LNCaP clone FGC (cell line): ENCODE results near the gene SUCO.
A peak's percentile ranks its signal among the peaks of the same experiment; 100 is the strongest.

Experiments used
- DNase-seq: peaks from one replicate; pipeline ENCODE4 v3.0.0-alpha.2; 2011; ENCODE audit warnings: low read depth
- H3K4me3 ChIP-seq: 2 replicates; pipeline ENCODE4 v1.5.1; 2011; ENCODE audit warnings: mild to moderate bottlenecking, low read depth, low read length, control low read depth
- CTCF ChIP-seq: IDR thresholded peaks from 2 replicates; pipeline ENCODE4 v1.5.1; 2012; ENCODE audit warnings: mild to moderate bottlenecking; ENCODE audit not compliant: control insufficient read depth, insufficient read depth; ENCODE audit errors: extremely low read depth

Gene SUCO

GRCh38 chr1:172578586-172578985 lies 45.6 kb downstream of the SUCO start:
- H3K4me3 ChIP-seq = no peak overlapping the region
- no peak for TF ChIP-seq CTCF
- DNase-seq = no peak

GRCh38 chr1:172581273-172581672 lies 48.3 kb downstream of the SUCO start:
- H3K4me3 ChIP-seq = no peak overlapping the region
- TF ChIP-seq CTCF = no peak
- DNase-seq = no peak

GRCh38 chr1:172581779-172582178 lies 48.8 kb downstream of the SUCO start:
- TF ChIP-seq CTCF = no peak
- no peak overlapping the region for H3K4me3 ChIP-seq
- no peak for DNase-seq

- peak; percentile 32 for TF ChIP-seq CTCF
- no peak overlapping the region for H3K4me3 ChIP-seq
- no peak for DNase-seq
Measured at GRCh38 chr1:172582889-172583288, 49.9 kb downstream of the SUCO start.

GRCh38 chr1:172585348-172585747 lies 52.4 kb downstream of the SUCO start:
- H3K4me3 ChIP-seq = no peak overlapping the region
- no peak for DNase-seq
- TF ChIP-seq CTCF = no peak

- TF ChIP-seq CTCF = no peak
- DNase-seq = no peak
- H3K4me3 ChIP-seq = no peak overlapping the region
Measured at GRCh38 chr1:172585861-172586260, 52.9 kb downstream of the SUCO start.
